Ishikawa (cell line): ENCODE measurements around the gene SYNDIG1.

Source experiments
- CEBPB ChIP-seq: IDR thresholded peaks from 2 replicates; pipeline ENCODE4 v1.6.1; 2012
- EP300 ChIP-seq: IDR thresholded peaks from 2 replicates; pipeline ENCODE4 v1.6.1; 2012; ENCODE audit warnings: borderline replicate concordance
- MAX ChIP-seq: IDR thresholded peaks from 2 replicates; pipeline ENCODE4 v1.6.1; 2012
- USF1 ChIP-seq: IDR thresholded peaks from 2 replicates; pipeline ENCODE4 v1.6.1; 2012

- no peak for TF ChIP-seq MAX
- TF ChIP-seq CEBPB: no peak
- no peak for TF ChIP-seq EP300
- no peak for TF ChIP-seq USF1
Observed at GRCh38 chr20:24631173-24631505, 161.7 kb downstream of the SYNDIG1 start.
